HG02885 (cell line): ENCODE data around the gene SNED1.

ENCODE experiments used
- ATAC-seq: cut with Tn5 transposase; IDR thresholded peaks from one replicate; pipeline ENCODE4 v1.9.1; 2021; ENCODE audit warnings: mild to moderate bottlenecking; ENCODE audit not compliant: unreplicated experiment, poor library complexity

The SNED1 gene

GRCh38 chr2:240997856-240998705, at the start of gene SNED1:
Gene SNED1, plus strand, starts transcription at chr2:240998618. Its CDS starts 220 bp downstream, at chr2:240998838.
- ATAC-seq, result no peak

- no peak for ATAC-seq
Observed at GRCh38 chr2:240948905-240949790, 49.3 kb upstream of the SNED1 start.

- ATAC-seq, result no peak
Observed at GRCh38 chr2:240949791-240950705, 48.4 kb upstream of the SNED1 start.

- ATAC-seq, result no peak
Observed at GRCh38 chr2:240951045-240951594, 47.3 kb upstream of the SNED1 start.

DNA sequence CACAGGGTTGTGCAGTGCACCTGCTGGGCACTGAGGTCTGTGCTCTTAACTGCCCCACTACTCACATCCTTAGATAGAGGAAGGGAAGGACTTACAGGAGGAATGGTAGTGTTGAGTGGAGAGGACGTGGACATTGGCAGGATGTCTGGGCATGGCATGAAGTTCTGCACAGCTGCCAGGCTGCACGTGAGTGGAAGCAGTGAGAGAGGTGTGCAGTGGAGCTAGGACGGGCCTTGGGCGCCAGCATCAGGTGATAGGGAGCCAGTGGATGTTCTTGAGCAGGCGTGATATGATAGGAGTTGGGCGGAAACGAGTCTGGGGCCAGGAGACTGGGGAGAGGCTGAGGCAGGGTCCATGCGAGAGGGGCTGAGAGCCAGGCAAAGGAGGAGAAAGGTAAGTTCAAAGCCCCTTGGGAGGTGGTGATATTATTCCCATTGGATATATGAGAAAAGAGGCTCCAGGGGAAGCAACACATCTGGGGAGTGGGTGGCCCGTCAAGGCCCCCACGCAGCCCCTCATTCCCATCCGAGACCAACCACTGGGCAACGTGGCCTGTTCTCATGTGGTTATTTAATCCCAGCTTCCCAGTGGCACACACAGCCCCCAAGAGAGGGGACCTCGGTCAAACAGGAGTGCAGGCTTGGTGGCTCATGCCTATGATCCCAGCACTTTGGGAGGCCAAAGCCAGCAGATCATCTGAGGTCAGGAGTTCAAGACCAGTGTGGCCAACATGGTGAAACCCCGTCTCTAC, 45.7 kb upstream of the SNED1 start:
- ATAC-seq, result no peak

DNA sequence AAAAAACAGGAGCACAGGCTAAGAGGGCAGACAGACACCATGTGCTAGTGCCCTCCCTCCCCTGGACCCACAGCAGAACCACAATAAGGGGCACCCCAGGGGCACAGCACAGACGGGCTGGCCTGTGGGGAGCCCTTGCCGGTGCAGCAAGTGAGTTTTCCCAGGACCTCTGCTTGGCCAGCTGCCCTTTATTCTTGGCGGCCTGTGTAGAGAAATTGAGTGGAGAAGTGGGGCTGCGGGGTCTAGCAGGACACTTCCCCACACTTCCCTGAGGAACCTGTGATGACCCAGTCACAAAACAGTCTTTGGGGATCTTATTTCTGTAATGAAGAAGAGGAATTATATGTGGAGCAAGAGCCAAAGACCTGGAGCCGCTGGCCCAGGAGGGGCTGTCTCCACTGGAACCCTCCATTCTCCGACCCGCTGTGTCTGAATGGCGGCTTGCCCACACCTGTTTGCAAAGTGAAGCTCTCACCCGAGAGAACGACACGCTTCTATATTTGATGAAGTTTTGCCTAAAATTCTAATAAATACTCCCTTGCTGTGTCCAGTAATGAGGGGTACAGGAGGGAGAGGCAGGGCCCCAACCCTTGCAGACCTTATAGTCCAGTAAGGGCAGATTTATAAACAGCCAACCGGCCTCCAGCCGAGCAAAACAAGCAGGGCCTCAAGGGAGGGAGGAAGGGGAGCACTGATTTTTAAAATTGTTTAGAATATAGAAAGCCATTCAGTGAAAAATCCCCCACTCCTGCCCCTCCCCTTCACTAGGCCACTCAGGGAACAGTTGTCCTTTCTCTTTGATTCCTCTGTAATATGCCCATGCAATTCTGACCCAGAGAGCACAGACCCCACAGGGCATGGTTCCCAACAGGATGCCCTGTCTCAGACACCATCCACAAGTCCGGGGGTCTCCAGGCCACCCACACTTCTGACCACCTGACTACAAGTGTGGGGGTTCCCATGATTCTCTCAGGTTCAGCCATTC, 44.7 kb upstream of the SNED1 start:
- ATAC-seq, result no peak

GRCh38 chr2:240954436-240955305, 43.7 kb upstream of the SNED1 start:
- no peak for ATAC-seq

GRCh38 chr2:240955306-240956170, 42.9 kb upstream of the SNED1 start:
- no peak for ATAC-seq

DNA sequence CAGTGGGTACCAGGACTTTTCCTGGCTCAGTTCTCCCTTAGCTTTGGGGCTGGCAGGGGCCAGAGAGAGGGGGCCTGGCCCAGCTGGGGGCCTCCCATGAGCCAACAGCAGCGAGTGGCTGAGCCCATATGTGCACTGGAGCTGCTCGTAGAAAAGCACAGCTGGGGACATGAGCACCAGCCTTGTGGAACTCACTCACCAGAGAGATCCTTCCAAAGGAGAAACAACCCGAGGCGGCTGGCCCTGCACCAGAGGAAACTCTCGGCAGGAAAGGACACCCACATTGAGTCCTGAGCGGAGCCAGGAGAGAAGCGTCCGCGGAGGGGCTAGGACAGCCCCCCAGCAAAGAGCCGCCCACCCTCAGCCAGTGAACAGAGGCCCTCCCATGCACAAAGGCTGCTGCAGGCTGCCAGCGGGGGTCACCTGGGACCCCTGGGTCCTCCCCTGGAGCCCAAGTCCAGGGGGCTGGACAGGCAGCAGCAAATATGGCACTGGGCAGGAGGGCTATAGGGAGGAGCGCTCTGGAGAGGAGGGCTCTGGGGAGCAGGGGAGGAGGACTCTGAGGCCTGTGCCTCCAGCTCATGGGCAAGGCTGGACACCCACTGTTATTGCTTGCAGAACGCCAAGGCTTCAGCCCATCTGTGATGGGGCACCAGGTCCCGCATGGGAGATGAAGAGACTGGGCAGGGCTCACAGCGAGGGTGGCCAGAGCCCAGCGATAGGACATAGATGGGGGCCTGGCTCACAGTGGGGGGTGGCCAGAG, 42.1 kb upstream of the SNED1 start:
- ATAC-seq, result no peak

GRCh38 chr2:240956935-240957655, 41.3 kb upstream of the SNED1 start:
- no peak for ATAC-seq

GRCh38 chr2:240957656-240958365, 40.6 kb upstream of the SNED1 start:
- no peak for ATAC-seq

- no peak for ATAC-seq
Observed at GRCh38 chr2:240958366-240959213, 39.8 kb upstream of the SNED1 start.

DNA sequence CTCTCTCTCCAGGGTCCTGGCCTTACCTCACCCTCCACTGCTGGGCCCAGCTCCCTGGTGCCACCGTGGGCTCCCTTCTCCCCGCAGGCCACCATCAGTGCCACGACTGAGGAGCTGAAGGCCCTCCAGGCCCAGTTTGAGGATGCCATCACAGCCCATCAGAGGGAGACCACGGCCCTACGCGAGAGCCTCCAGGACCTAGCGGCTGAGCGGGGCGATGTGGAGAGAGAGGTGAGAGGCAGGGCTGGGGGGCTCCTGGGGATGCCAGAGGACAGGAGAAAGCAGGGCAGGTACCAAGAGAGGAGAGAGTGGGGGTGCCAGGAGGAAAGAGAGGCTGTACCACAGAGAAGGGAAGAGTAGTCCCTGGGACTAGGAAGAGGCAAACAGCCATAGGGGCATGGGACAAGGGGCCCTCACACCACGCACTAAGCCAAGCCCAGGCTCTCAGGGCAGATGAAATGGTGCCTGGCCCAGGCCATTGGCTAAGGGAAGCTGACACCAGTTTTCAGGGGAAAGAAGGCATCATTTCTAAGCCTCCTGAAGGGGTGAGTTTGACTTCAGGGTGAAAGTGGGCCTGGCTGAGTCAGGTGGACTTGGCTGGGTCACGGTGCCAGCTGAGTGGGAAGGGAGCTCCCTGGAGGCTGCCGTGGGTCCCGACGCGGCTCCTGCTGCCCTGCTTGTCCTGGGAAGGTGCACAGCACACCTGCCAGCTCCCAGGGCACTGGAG, 39.0 kb upstream of the SNED1 start:
- ATAC-seq, result no peak
